GM19351 (cell line): ENCODE measurements around the gene INTS14.

Experiments
- ATAC-seq: cut with Tn5 transposase; IDR thresholded peaks from one replicate; pipeline ENCODE4 v1.9.1; 2021; ENCODE audit warnings: mild to moderate bottlenecking, moderate library complexity; ENCODE audit not compliant: unreplicated experiment

The INTS14 gene

GRCh38 chr15:65535192-65535591 is 75.7 kb downstream of the INTS14 start:
- no peak for ATAC-seq

DNA sequence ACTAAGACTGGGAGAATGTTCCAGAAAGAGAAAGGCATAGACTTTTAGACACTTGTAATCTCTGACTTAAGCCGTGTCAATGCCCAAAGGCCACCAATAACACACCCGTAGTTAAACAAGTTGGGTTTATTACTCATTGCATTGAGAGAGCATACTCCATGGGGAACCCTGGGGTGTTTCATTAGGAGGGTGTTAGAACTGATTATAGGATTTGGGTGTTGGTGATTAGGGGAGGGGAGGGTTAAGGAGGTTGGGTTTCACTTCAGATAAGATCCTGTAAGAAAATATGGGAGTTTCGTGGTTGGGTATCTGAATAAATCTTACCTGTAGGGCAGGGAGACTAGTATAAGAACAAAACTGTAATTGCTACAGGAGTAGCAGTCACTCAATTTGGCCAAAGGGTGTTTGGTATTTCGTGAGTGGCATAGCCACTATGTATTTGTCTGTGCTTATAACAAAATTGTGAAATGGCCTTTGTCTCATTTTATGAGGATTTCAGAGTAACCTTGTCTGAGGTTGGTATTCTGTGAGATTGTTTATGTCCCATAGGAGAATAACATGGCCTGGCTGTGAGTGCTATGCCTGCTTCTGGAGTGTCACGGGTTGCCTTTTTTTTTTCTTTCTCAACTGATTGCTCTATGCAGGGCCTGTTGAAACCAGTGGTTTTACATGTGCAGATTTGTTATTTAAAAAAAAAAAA is 77.7 kb downstream of the INTS14 start:
- no peak for ATAC-seq

GRCh38 chr15:65532738-65533051 is 78.2 kb downstream of the INTS14 start:
- no peak for ATAC-seq

DNA sequence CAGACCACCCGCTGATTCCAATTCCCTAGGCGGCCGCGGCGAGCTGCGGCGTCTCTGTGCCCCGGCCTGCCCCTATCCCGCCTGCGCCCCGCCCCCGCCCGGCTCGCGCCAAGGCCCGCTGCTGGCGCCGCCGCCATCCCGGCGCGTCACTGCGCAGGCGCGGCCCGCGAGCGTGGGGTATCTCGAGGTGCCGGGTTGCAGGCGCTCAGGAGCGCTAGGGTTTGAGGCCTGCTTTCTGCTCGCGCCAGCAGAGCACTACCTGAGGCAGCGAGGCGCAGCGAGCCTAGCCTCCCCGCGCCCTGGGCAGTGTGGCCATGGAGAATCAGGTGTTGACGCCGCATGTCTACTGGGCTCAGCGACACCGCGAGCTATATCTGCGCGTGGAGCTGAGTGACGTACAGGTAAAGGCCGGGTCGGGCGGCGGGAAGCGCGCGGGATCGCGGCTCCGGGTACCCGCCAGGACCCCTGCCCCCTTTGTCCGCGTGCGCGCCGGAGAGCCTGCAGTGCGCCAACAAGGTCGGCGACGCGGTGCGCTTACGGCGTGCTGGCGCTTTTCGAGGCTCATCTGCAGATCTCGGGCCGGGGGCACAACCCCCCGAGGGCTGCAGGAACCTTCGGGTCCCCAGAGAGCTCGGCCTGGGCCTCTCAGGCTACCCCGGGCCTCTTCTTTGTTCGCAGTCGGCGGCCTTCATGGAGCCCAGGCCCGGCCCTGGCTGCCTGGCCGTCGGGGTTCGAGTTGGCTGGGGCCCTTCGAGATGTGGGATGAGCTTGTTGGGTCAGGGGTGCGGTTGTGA is 80.4 kb downstream of the INTS14 start, which contains the start of gene HACD3:
Gene HACD3 (plus strand): TSS at position 146 of the 794 bp plus-strand sequence. CDS start 169 bp downstream, at position 315.
- ATAC-seq, result peak; percentile 71

DNA sequence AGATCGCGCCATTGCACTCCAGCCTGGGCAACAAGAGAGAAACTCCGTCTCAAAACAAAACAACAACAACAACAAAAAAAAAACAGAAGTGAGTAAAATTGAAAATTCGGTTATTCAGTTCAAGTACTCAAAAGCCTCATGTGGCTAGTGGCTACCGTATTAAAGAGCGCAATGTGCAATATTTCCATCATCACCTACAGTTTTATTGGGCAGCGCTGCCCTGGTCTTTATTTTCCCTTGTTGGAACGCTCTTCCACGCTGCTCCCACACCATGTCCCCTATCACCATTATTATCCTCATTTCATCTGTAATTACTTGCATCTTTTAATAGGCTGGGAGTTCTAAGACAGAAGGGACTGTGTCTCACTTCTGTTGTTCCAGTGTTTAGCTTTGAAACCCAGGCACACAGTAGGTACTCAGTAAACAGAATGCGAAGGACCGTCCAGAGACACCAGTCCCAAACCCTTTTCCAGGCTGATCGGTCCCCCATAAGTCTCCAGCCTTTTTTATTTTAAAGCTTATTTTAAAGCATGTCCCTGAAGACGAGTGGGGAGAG is 81.1 kb downstream of the INTS14 start:
- peak; percentile 23 for ATAC-seq
